MM.1S (cell line): ENCODE data around the gene GPRIN1.

Experiments
- DNase-seq: peaks from one replicate; pipeline ENCODE4 v3.0.0-alpha.2; 2015
- H2AFZ ChIP-seq: fragments of 300-600 bp; sonication (generic); 2 replicates; pipeline ENCODE4 v1.6.0; 2016; ENCODE audit warnings: antibody characterized with exemption, low read length
- H3F3A ChIP-seq: fragments of 300-600 bp; sonication (generic); 2 replicates; pipeline ENCODE4 v1.6.1; 2016; ENCODE audit warnings: mild to moderate bottlenecking, antibody characterized with exemption, low read length, moderate library complexity, mixed read lengths; ENCODE audit not compliant: insufficient read depth
- H3K27ac ChIP-seq: fragments of 300-600 bp; sonication (generic); 2 replicates; pipeline ENCODE4 v1.5.1; 2016; ENCODE audit warnings: mild to moderate bottlenecking, low read length
- H3K27me3 ChIP-seq: fragments of 300-600 bp; sonication (generic); replicated peaks from 2 replicates; pipeline ENCODE4 v1.6.0; 2016; ENCODE audit warnings: low read length; ENCODE audit not compliant: insufficient read depth
- H3K36me3 ChIP-seq: fragments of 300-600 bp; sonication (generic); replicated peaks from 2 replicates; pipeline ENCODE4 v1.6.1; 2016; ENCODE audit warnings: mild to moderate bottlenecking, low read length, mixed read lengths; ENCODE audit not compliant: insufficient read depth
- H3K4me1 ChIP-seq: fragments of 300-600 bp; sonication (generic); 2 replicates; pipeline ENCODE4 v1.6.1; 2016; ENCODE audit warnings: low read length, mixed read lengths
- H3K4me2 ChIP-seq: fragments of 300-600 bp; sonication (generic); 2 replicates; pipeline ENCODE4 v1.6.0; 2016; ENCODE audit warnings: low read depth, low read length
- H3K4me3 ChIP-seq: fragments of 300-600 bp; sonication (generic); 2 replicates; pipeline ENCODE4 v1.5.1; 2016; ENCODE audit warnings: low read length, mixed read lengths
- H3K79me2 ChIP-seq: fragments of 300-600 bp; sonication (generic); 2 replicates; pipeline ENCODE4 v1.6.1; 2016; ENCODE audit warnings: mixed run types, low read length, mixed read lengths
- H3K9ac ChIP-seq: fragments of 300-600 bp; sonication (generic); 2 replicates; pipeline ENCODE4 v1.6.1; 2016; ENCODE audit warnings: low read length, mixed read lengths
- H3K9me2 ChIP-seq: fragments of 300-600 bp; sonication (generic); replicated peaks from 2 replicates; pipeline ENCODE4 v1.6.1; 2016; ENCODE audit warnings: mild to moderate bottlenecking, low read length, mixed read lengths; ENCODE audit not compliant: insufficient read depth
- H3K9me3 ChIP-seq: fragments of 300-600 bp; sonication (generic); replicated peaks from 2 replicates; pipeline ENCODE4 v1.6.1; 2016; ENCODE audit warnings: mild to moderate bottlenecking, low read length, mixed read lengths; ENCODE audit not compliant: insufficient read depth
- H4K20me1 ChIP-seq: fragments of 300-600 bp; sonication (generic); 2 replicates; pipeline ENCODE4 v1.6.1; 2016; ENCODE audit warnings: mild to moderate bottlenecking, low read length, moderate library complexity, mixed read lengths; ENCODE audit not compliant: insufficient read depth
- EZH2 ChIP-seq: fragments of 300-600 bp; sonication (generic); optimal IDR thresholded peaks from 2 replicates; pipeline ENCODE3; 2017; ENCODE audit warnings: low read depth, mild to moderate bottlenecking, antibody characterized with exemption, low read length, mixed read lengths
- EZH2phosphoT487 ChIP-seq: fragments of 300-600 bp; sonication (generic); IDR thresholded peaks from 2 replicates; pipeline ENCODE4 v1.6.1; 2018; ENCODE audit warnings: antibody characterized with exemption, low read length
- TF ChIP-seq, protein P1 (sequence below): fragments of 300-600 bp; sonication (generic); IDR thresholded peaks from 2 replicates; pipeline ENCODE4 v1.5.1; 2016; ENCODE audit warnings: antibody characterized with exemption, low read length, mixed read lengths

The GPRIN1 gene

GRCh38 chr5:176653401-176654385 is 43.7 kb upstream of the GPRIN1 start:
- Histone ChIP-seq H3K9ac (no peak overlapping the region), H3K36me3 (no peaks in the 10 kb centered on the region), H3K27me3 (no peaks in the 10 kb centered on the region), H3K4me2 (no peak overlapping the region), H3K9me3 (no peaks in the 10 kb centered on the region), H3K4me1 (peaks cover 12% of the 10 kb centered on the region), H3K27ac (no peak overlapping the region), H4K20me1 (no peaks in the 10 kb centered on the region), H3K4me3 (no peak overlapping the region), H3F3A (peaks cover 6% of the 10 kb centered on the region), H3K79me2 (peaks cover 1% of the 10 kb centered on the region; the same call in 1 of the 2 replicates), H2AFZ (no peak overlapping the region), H3K9me2 (no peaks in the 10 kb centered on the region)
- no peak for DNase-seq
- TF ChIP-seq EZH2 = no peak
- no peak for TF ChIP-seq EZH2phosphoT487
- TF ChIP-seq, protein P1, sequence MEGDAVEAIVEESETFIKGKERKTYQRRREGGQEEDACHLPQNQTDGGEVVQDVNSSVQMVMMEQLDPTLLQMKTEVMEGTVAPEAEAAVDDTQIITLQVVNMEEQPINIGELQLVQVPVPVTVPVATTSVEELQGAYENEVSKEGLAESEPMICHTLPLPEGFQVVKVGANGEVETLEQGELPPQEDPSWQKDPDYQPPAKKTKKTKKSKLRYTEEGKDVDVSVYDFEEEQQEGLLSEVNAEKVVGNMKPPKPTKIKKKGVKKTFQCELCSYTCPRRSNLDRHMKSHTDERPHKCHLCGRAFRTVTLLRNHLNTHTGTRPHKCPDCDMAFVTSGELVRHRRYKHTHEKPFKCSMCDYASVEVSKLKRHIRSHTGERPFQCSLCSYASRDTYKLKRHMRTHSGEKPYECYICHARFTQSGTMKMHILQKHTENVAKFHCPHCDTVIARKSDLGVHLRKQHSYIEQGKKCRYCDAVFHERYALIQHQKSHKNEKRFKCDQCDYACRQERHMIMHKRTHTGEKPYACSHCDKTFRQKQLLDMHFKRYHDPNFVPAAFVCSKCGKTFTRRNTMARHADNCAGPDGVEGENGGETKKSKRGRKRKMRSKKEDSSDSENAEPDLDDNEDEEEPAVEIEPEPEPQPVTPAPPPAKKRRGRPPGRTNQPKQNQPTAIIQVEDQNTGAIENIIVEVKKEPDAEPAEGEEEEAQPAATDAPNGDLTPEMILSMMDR = no peak

DNA sequence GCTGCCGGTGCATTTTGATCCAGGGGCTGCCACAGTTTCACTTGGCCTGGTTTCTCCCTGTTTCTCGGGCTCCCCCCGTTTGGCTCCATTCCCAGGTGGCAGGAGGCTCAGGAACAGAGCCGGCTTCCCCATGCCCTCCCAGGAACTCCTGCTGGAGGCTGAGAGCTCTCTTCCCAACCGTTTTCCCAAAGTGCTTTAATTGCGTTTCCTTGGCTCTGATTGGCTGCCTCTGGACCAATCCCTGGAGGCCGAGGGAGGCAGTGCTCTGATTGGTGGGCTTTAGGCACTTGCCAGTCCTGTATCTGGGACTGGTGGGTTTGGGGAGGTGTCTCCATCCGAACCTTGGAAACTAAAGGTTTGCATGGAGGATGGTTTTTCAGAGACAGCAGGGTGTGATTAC is 42.2 kb upstream of the GPRIN1 start:
- Histone ChIP-seq H2AFZ (no peak overlapping the region), H4K20me1 (no peaks in the 10 kb centered on the region), H3K4me3 (no peak overlapping the region), H3K4me1 (peaks cover 13% of the 10 kb centered on the region), H3K27me3 (no peaks in the 10 kb centered on the region), H3K27ac (no peak overlapping the region), H3K36me3 (no peaks in the 10 kb centered on the region), H3K9ac (no peak overlapping the region), H3F3A (no peaks in the 10 kb centered on the region), H3K79me2 (peaks cover 13% of the 10 kb centered on the region), H3K4me2 (no peak overlapping the region), H3K9me2 (no peaks in the 10 kb centered on the region), H3K9me3 (no peaks in the 10 kb centered on the region)
- TF ChIP-seq EZH2 (no peak), EZH2phosphoT487 (no peak)
- TF ChIP-seq, protein P1 = no peak
- DNase-seq = no peak

GRCh38 chr5:176651472-176651980 is 41.6 kb upstream of the GPRIN1 start:
- no peaks in the 10 kb centered on the region for H4K20me1 ChIP-seq
- H3F3A ChIP-seq = no peaks in the 10 kb centered on the region
- H3K79me2 ChIP-seq = peaks cover 13% of the 10 kb centered on the region
- H3K36me3 ChIP-seq = no peaks in the 10 kb centered on the region
- H3K9me3 ChIP-seq = no peaks in the 10 kb centered on the region
- TF ChIP-seq EZH2 = no peak
- TF ChIP-seq, protein P1 = no peak
- no peak for TF ChIP-seq EZH2phosphoT487
- DNase-seq = no peak
- peaks cover 16% of the 10 kb centered on the region for H3K4me1 ChIP-seq
- H3K9me2 ChIP-seq = no peaks in the 10 kb centered on the region
- H3K4me2 ChIP-seq = no peak overlapping the region
- H3K27ac ChIP-seq = no peak overlapping the region
- H3K9ac ChIP-seq = no peak overlapping the region
- no peaks in the 10 kb centered on the region for H3K27me3 ChIP-seq
- H3K4me3 ChIP-seq = no peak overlapping the region
- H2AFZ ChIP-seq = no peak overlapping the region
